Measurements from ENCODE around the gene ANKRD13A.

- TF ChIP-seq CTCF (IDR thresholded peaks at IDR 0.05; ENCODE audit: low read depth, low read length) = no peak
- TF ChIP-seq POLR2A (IDR thresholded peaks at IDR 0.05; ENCODE audit: extremely low read depth, insufficient read length) = no peak
Observed at GRCh38 chr12:109952873-109953272, 46.4 kb upstream of the ANKRD13A start.
